ENCODE results near the gene GCNA.
A peak's percentile ranks its signal among the peaks of the same experiment; 100 is the strongest.

Gene GCNA, protein sequence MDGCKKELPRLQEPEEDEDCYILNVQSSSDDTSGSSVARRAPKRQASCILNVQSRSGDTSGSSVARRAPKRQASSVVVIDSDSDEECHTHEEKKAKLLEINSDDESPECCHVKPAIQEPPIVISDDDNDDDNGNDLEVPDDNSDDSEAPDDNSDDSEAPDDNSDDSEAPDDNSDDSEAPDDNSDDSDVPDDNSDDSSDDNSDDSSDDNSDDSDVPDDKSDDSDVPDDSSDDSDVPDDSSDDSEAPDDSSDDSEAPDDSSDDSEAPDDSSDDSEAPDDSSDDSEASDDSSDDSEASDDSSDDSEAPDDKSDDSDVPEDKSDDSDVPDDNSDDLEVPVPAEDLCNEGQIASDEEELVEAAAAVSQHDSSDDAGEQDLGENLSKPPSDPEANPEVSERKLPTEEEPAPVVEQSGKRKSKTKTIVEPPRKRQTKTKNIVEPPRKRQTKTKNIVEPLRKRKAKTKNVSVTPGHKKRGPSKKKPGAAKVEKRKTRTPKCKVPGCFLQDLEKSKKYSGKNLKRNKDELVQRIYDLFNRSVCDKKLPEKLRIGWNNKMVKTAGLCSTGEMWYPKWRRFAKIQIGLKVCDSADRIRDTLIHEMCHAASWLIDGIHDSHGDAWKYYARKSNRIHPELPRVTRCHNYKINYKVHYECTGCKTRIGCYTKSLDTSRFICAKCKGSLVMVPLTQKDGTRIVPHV

DNA sequence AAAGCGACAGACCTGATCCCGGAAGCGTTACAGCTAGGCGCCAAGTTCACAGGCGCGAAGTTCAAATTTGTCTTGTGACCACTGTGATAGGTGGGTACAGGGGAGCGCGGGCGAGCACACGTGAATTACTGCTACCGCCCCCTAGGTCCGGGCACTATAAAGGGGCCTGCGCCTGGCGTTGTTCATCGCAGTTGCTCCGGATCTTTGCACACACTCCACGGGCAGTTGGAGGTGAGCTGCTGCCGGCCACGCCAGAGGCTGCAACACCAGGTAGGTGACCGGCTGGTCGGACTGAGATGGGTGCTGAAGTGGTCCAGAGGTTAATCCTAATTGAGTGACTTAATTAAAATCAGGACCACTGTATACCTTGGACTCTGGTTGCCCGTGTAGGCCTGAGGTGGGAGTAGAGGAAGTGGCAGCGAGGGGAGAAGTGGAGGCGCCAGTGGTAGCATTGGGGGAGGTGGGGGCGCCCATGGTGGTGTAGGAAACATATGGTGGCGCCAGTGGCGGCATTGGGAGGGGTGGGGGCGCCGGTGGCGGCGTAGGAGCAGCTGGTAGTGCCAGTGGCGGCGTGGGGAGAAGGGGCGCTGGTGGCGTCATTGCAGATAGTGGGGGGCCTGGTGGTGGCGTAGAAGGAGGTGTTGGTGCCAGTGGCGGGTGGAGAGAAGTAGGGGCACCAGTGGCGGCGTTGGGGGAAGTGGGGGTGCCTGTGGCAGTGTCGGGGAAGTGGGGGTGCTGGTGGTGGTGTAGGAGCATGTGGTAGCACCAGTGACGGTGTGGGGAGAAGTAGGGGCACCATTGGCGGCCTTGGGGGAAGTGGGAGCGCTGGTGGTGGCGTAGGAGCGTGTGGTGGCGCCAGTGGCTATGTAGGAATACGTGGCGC is at the start of gene GCNA:
GCNA (plus strand) TSS at position 185 of the 883 bp plus-strand sequence. CDS start 2,385 bp downstream, outside the sequence.
- no peak for DNase-seq

- no peak for DNase-seq
These were observed 46.0 kb upstream of the GCNA start for GRCh38 chrX:71532078-71532752.

DNA sequence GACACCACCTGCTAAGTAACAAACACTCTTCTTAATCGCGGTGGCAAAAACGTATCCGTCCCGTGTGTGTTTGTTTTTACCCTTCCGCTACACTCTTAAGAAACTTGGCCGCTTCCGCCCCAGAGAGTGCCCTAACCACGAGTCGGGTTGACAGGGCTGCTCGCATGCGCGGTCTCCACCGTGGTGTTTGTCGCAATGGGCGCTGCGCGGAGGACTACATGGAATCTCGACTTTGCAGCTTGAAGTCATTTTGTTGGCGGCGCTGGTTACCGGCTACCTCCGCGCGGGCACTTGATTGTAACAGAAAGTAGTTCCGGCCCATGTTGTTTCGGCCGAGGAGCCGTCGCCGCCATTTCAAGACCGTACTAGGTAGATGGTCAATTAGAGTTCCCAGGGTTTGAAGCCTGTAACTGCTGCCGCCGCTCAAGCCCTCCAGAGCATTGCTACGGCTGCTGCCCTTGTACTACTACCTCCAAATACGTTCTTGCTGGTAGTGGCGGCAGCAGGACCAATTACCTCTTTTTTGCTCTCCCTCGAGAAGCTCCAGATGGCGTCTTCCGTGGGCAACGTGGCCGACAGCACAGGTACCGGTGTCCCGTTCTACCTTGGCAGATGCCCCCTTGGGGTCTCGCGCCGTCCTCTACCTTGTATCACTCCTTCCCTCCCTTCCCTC is 45.3 kb upstream of the GCNA start, which contains the start of gene OGT:
OGT (plus strand) TSS at position 352 of the 673 bp plus-strand sequence; CDS start at position 548, 196 bp downstream.
- peak; percentile 96 for DNase-seq

- DNase-seq = no peak
These were observed 44.8 kb upstream of the GCNA start for GRCh38 chrX:71533516-71533850.

- DNase-seq = peak; percentile 33
These were observed 44.2 kb upstream of the GCNA start for GRCh38 chrX:71533851-71534561.

- no peak for DNase-seq
These were observed 43.3 kb upstream of the GCNA start for GRCh38 chrX:71534773-71535544.

- no peak for DNase-seq
These were observed 42.0 kb upstream of the GCNA start for GRCh38 chrX:71536285-71536684.

DNA sequence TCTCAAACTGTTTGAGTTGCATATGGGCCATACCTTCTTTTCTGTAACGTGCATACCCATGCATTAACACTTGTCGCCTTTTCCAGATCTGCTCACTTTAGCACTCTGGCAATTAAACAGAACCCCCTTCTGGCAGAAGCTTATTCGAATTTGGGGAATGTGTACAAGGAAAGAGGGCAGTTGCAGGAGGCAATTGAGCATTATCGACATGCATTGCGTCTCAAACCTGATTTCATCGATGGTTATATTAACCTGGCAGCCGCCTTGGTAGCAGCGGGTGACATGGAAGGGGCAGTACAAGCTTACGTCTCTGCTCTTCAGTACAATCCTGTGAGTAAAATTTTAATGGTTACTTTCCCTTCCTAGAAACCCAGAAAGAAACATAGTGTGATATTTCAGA is 40.5 kb upstream of the GCNA start:
- DNase-seq = no peak

DNA sequence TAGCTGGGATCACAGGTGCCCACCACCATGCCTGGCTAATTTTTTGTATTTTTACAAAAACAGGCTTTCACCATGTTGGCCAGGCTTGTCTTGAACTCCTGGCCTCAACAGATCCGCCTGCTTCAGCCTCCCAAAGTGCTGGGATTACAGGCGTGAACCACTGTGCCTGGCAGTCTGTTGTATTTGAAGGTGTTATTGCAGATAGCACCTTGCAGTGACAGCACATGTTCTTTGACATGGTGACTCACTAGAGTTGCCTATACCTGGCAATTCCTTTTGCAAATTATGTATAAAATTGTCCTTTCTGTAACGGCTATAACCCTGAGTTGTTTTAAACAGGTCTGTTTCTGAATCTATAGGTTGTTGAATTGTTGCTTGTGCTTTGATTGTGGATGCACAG is 37.4 kb upstream of the GCNA start:
- no peak for DNase-seq

- DNase-seq = no peak
These were observed 36.8 kb upstream of the GCNA start for GRCh38 chrX:71541210-71542022.

GRCh38 chrX:71542411-71542810 is 35.8 kb upstream of the GCNA start:
- no peak for DNase-seq

DNA sequence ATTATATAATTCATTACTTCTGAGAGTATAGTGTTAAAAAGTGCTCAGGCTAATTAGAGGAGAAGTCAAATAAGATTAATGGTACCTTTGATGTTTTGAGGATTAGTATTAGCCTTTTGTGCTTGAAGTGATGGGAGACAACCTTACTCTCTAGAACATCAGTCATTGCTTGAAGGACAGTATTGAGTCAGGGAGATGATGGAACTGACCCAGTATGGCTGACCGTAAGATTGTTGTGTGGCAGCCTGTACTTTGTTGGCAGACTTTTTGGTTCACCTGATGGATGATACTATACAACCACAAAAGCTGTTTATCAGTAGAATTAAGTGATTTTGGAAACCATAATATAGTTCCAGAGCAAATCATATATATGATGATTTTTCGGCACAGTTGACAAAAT is 35.4 kb upstream of the GCNA start:
- DNase-seq = no peak

DNA sequence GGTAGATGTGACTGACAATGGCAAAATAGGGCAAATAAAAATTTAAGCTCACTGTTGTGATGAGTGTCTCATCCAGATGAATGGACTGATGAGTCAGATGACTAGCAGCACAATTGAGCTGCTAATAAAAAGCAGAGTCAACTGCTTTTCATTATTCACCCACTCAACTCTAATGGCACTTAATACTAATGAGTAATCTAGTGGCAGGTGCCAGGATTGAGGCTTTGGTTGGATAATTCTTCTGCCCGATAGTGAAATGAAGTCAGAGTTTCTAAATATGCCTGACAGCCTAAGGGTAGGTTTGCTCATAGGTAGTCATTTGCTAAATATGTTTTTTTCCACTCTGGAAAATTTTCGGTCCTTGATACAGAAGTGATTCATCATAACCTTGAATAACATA is 34.9 kb upstream of the GCNA start:
- DNase-seq = no peak

GRCh38 chrX:71545364-71545763 is 32.9 kb upstream of the GCNA start:
- no peak for DNase-seq

GRCh38 chrX:71546879-71547278 is 31.4 kb upstream of the GCNA start:
- no peak for DNase-seq

DNA sequence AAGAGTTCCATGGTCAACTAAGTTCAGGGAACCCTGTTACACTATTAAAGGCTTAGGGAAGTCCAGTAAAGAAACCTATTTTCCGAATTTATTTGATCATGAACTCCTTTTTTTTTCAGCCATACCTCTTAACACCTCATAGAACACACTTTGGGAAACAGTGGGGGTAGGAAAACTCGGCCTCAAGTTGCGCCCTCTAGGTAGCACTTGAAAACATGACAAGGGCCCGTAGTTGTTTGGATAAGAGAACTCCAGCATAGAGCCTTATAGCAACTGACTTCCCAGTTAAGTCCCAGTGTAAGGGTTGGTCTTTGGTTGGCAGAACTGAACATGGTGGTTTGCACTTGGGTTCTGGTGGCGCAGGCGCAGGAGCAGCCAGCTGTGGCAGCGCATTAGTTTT is 30.9 kb upstream of the GCNA start:
- DNase-seq = no peak

DNA sequence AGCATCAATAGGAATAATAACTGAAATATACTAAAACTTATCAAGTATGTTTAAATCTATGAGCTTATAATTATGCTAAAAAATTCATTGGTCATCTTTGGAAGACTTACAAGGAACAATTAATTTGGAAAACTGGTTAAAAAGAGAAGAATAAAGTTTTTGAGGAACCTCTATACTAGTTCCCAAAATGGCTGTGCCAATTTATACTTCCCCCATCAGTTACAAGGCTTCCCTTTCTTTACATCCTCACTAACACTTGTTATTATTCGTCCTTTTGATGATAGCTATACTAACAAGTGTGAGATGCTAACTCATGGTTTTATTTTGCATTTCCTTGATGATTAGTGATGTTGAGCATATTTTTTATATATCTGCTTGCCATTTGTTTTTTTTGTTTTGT is 28.3 kb upstream of the GCNA start:
- DNase-seq = no peak

DNA sequence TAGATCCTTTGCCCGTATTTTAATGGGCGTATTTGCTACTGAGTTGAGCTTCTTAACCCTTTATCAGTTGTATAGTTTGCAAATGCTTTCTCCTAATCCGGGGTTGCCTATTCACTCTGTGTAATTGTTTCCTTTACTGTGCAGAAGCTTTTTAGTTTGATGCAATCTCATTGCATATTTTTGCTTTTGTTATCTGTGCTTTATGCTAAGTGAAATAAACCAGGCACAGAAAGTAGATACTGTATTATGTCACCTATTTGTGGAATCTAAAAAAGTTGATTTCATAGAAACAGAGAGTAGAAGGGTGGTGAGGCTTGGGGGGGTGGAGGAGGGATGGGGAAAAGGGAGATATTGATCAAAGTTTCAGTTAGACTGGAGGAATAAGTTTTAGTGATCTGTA is 27.7 kb upstream of the GCNA start:
- no peak for DNase-seq

DNA sequence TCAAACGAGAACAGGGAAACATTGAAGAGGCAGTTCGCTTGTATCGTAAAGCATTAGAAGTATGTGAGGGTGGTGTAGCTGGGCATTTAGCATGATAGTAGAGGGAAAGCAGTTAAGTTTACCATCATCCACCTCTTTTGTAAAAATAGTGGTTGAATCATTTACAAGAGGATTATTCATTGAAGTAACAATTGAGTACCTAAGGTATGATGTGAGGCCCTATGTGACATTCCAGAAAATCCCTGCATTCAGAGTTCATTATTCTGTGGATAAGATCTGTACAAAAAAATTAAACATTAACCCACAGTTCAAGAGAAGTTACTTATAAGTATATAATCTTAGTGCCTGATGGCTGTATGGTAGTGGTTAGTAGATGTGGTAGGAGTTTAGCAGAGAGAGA is 22.2 kb upstream of the GCNA start:
- no peak for DNase-seq

DNA sequence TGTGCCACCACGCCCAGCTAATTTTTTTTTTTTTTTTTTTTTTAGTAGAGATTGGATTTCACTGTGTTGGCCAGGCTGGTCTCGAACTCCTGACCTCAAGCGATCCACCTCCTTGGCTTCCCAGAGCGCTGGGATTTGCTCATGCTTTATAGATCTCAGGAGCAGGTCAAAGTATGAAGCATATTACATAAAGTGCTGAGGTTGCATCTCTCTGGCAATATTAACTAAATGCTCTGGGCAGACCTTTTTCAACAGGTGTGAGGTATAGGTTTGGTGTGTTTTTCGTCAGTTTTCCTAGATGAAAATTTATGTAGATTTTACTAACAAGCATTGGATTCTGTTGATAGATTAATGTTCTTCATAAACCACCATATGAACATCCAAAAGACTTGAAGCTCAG is 19.3 kb upstream of the GCNA start:
- no peak for DNase-seq
